ENCODE data around the gene KLF6.

The KLF6 gene

DNA sequence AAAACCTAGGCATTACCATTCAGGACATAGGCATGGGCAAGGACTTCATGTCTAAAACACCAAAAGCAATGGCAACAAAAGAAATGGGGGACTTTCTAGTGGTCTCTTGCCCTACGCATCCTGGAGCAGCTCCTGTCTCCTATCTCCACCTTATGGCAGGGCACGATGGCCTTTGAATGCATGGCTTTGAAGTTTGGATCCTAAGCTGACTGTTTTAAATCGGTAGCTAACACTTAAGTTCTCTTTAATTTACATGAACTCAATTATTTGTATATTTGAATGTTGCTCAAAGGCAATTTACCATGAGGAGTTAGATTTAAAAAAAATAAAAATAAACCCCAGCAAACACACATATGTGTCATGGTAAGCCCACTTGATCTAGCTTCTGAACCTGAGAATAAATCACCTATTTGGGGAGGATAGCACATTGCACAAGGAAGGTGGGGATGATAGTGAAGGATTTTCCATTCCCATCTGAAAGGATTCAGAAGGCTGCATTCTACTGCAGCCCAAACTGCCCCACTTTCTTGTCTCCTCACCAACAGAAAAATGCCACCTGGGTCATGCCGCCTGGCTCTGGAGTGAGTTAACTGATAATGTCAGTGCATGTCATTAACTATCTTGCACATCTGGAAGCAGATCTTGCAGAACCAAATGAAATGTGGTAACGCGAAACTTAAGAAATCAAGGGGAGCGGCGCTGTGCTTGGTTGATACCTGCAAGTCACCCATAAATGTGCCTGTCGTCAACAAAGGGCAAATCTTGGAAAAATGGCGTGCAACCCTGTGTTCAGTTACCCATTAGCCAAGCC, 12.4 kb downstream of the KLF6 start:
- H3K9me2 ChIP-seq (replicated peaks; ENCODE audit: control insufficient read depth, low read length), result no peaks in the 10 kb centered on the region
- H3K27ac ChIP-seq (ENCODE audit: low read depth, low read length), result no peak overlapping the region
- peaks cover 4% of the 10 kb centered on the region; the same call in 1 of the 2 replicates for H3F3A ChIP-seq (ENCODE audit: control insufficient read depth, insufficient read depth)
- H4K20me1 ChIP-seq (ENCODE audit: control insufficient read depth, insufficient read depth, low read depth, low read length), result no peaks in the 10 kb centered on the region
- H3K79me2 ChIP-seq (ENCODE audit: control insufficient read depth, low read length), result no peaks in the 10 kb centered on the region
- no peaks in the 10 kb centered on the region for H3K4me1 ChIP-seq (ENCODE audit: control insufficient read depth, low read length)
- no peak overlapping the region for H3K4me3 ChIP-seq (ENCODE audit: low read length)
- H3K4me2 ChIP-seq (ENCODE audit: low read length), result no peak overlapping the region
- TF ChIP-seq CTCF (IDR thresholded peaks at IDR 0.05; ENCODE audit: low read depth, low read length, poor library complexity, severe bottlenecking), result no peak
- TF ChIP-seq EZH2phosphoT487 (IDR thresholded peaks at IDR 0.05; ENCODE audit: borderline replicate concordance, low read length), result no peak
- H3K9me3 ChIP-seq (ENCODE audit: control insufficient read depth, insufficient read depth, low read length), result no peaks in the 10 kb centered on the region
- H3K27me3 ChIP-seq (ENCODE audit: control insufficient read depth, low read length), result no peaks in the 10 kb centered on the region
- peaks cover 19% of the 10 kb centered on the region for H3K36me3 ChIP-seq (ENCODE audit: control insufficient read depth, low read length)

DNA sequence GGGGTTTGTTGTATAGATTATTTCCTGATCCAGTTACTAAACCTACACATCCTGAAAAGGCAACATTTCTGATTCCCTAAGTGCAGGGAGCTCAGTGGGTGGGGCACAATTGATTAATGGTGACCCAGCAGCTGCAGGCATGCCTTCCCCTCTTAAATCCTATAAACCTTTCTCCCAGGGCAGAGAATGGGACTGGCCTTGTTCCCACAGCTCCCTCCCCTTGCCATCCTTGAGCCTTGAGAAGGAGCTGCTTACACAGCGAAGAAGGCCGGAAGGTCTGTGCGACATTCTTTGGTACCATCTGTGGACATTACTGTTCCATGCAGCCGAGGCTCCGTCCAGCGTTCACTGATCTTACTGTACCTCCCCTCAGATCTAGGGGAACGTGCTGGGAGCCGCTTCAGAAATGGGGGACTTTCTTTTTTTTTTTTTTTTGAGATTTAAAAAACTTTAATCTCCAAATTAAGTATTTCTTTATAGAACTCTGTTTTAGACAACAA, 14.3 kb downstream of the KLF6 start:
- H3F3A ChIP-seq (ENCODE audit: control insufficient read depth, insufficient read depth), result peaks cover 3% of the 10 kb centered on the region; the same call in 1 of the 2 replicates
- TF ChIP-seq CTCF (IDR thresholded peaks at IDR 0.05; ENCODE audit: low read depth, low read length, poor library complexity, severe bottlenecking) (no peak), EZH2phosphoT487 (IDR thresholded peaks at IDR 0.05; ENCODE audit: borderline replicate concordance, low read length) (no peak)

GRCh38 chr10:3769556-3769955, 15.5 kb downstream of the KLF6 start:
- Histone ChIP-seq H3K4me2 (ENCODE audit: low read length) (no peak overlapping the region), H4K20me1 (ENCODE audit: control insufficient read depth, insufficient read depth, low read depth, low read length) (no peaks in the 10 kb centered on the region), H3K4me3 (ENCODE audit: low read length) (no peak overlapping the region), H3K36me3 (ENCODE audit: control insufficient read depth, low read length) (no peaks in the 10 kb centered on the region), H3K27ac (ENCODE audit: low read depth, low read length) (no peak overlapping the region), H3K4me1 (ENCODE audit: control insufficient read depth, low read length) (peaks cover 20% of the 10 kb centered on the region), H3F3A (ENCODE audit: control insufficient read depth, insufficient read depth) (no peaks in the 10 kb centered on the region), H3K27me3 (ENCODE audit: control insufficient read depth, low read length) (no peaks in the 10 kb centered on the region), H3K9me2 (replicated peaks; ENCODE audit: control insufficient read depth, low read length) (no peaks in the 10 kb centered on the region), H3K9me3 (ENCODE audit: control insufficient read depth, insufficient read depth, low read length) (no peaks in the 10 kb centered on the region), H3K79me2 (ENCODE audit: control insufficient read depth, low read length) (no peaks in the 10 kb centered on the region)
- TF ChIP-seq CTCF (IDR thresholded peaks at IDR 0.05; ENCODE audit: low read depth, low read length, poor library complexity, severe bottlenecking) (no peak), EZH2phosphoT487 (IDR thresholded peaks at IDR 0.05; ENCODE audit: borderline replicate concordance, low read length) (no peak)

More for the DNA sequence above, 14.3 kb downstream of the KLF6 start:
- no peaks in the 10 kb centered on the region for H3K9me3 ChIP-seq (ENCODE audit: control insufficient read depth, insufficient read depth, low read length)
- H3K4me2 ChIP-seq (ENCODE audit: low read length), result no peak overlapping the region
- no peak overlapping the region for H3K27ac ChIP-seq (ENCODE audit: low read depth, low read length)
- H3K27me3 ChIP-seq (ENCODE audit: control insufficient read depth, low read length), result no peaks in the 10 kb centered on the region
- peaks cover 11% of the 10 kb centered on the region for H3K4me1 ChIP-seq (ENCODE audit: control insufficient read depth, low read length)
- no peak overlapping the region for H3K4me3 ChIP-seq (ENCODE audit: low read length)
- H3K36me3 ChIP-seq (ENCODE audit: control insufficient read depth, low read length), result peaks cover 2% of the 10 kb centered on the region
- no peaks in the 10 kb centered on the region for H3K79me2 ChIP-seq (ENCODE audit: control insufficient read depth, low read length)
- H4K20me1 ChIP-seq (ENCODE audit: control insufficient read depth, insufficient read depth, low read depth, low read length), result no peaks in the 10 kb centered on the region
- H3K9me2 ChIP-seq (replicated peaks; ENCODE audit: control insufficient read depth, low read length), result no peaks in the 10 kb centered on the region

All from DOHH2 (cell line).